ACC112 (cell line): ENCODE measurements around the gene LCOR.

Experiments
- H2AFZ ChIP-seq: fragments of 200-600 bp; sonication (generic); one replicate; pipeline ENCODE4 v1.6.0; 2017; ENCODE audit warnings: antibody characterized with exemption, low read length; ENCODE audit not compliant: unreplicated experiment
- H3K27ac ChIP-seq: fragments of 200-600 bp; sonication (generic); 2 replicates; pipeline ENCODE4 v1.5.1; 2014; ENCODE audit warnings: low read depth, mild to moderate bottlenecking, antibody characterized with exemption, low read length, moderate library complexity
- H3K27me3 ChIP-seq: fragments of 200-600 bp; sonication (generic); 2 replicates; pipeline ENCODE4 v1.6.1; 2014; ENCODE audit warnings: mild to moderate bottlenecking, antibody characterized with exemption, low read length, moderate library complexity, mixed read lengths; ENCODE audit not compliant: insufficient read depth
- H3K36me3 ChIP-seq: fragments of 200-600 bp; sonication (generic); 2 replicates; pipeline ENCODE4 v1.6.1; 2016; ENCODE audit warnings: mild to moderate bottlenecking, antibody characterized with exemption, low read length, moderate library complexity, mixed read lengths; ENCODE audit not compliant: insufficient read depth
- H3K4me1 ChIP-seq: fragments of 200-600 bp; sonication (generic); one replicate; pipeline ENCODE4 v1.6.1; 2016; ENCODE audit warnings: low read length, mixed read lengths; ENCODE audit not compliant: insufficient read depth, unreplicated experiment, control insufficient read depth
- H3K4me3 ChIP-seq: fragments of 200-600 bp; sonication (generic); 2 replicates; pipeline ENCODE4 v1.5.1; 2014; ENCODE audit warnings: mild to moderate bottlenecking, low read depth, low read length
- H3K79me2 ChIP-seq: fragments of 200-600 bp; sonication (generic); one replicate; pipeline ENCODE4 v1.6.0; 2016; ENCODE audit warnings: low read length; ENCODE audit not compliant: control insufficient read depth, unreplicated experiment, insufficient read depth

LCOR gene

DNA sequence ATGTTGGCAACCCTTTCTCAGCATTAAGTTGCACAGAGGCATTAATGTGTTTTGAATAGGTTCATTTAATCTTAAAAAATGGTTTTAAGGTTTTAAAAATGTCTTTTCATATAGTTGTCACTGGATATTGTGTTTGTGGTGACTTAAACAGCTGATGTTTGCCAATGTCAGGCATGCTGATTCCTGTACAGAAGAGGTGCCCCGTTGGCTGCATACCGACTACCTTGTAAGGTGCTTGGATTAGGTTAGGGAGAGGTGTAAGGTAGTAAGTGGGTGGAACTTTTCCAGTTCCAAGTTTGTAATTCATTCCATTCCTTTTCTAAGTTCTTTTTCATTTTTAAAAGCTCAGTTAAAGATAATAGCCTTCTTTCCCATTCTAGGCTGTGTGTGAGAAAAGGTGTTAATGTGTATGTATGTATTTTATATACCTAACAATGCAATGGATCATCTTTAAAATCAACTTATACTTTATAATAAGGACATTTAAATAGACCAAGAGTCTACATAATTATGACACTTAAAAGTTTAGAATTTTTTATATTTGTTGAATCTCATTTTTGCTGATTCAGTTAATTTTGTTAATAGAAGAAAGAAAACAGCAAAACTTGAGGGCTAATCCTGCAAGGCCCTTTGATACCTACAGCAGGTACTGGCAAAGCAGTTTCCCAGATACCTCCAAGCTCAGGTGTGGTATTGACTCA is 155.2 kb downstream of the LCOR start:
- peaks cover 14% of the 10 kb centered on the region for H3K4me1 ChIP-seq
- no peaks in the 10 kb centered on the region for H3K36me3 ChIP-seq
- H3K27me3 ChIP-seq: no peaks in the 10 kb centered on the region
- H3K27ac ChIP-seq: no peak overlapping the region
- no peaks in the 10 kb centered on the region for H3K79me2 ChIP-seq
- H3K4me3 ChIP-seq: no peak overlapping the region
- H2AFZ ChIP-seq: no peak overlapping the region

- H3K27me3 ChIP-seq: no peaks in the 10 kb centered on the region
- H3K4me3 ChIP-seq: no peak overlapping the region
- H3K27ac ChIP-seq: no peak overlapping the region
- no peaks in the 10 kb centered on the region for H3K79me2 ChIP-seq
- H2AFZ ChIP-seq: no peak overlapping the region
- no peaks in the 10 kb centered on the region for H3K36me3 ChIP-seq
- H3K4me1 ChIP-seq: peaks cover 14% of the 10 kb centered on the region
Observed at GRCh38 chr10:96987842-96988175, 155.7 kb downstream of the LCOR start.

GRCh38 chr10:96988426-96988825 is 156.3 kb downstream of the LCOR start:
- Histone ChIP-seq H3K27ac (no peak overlapping the region), H3K36me3 (no peaks in the 10 kb centered on the region), H3K79me2 (no peaks in the 10 kb centered on the region), H2AFZ (no peak overlapping the region), H3K27me3 (no peaks in the 10 kb centered on the region), H3K4me1 (peaks cover 14% of the 10 kb centered on the region), H3K4me3 (no peak overlapping the region)

DNA sequence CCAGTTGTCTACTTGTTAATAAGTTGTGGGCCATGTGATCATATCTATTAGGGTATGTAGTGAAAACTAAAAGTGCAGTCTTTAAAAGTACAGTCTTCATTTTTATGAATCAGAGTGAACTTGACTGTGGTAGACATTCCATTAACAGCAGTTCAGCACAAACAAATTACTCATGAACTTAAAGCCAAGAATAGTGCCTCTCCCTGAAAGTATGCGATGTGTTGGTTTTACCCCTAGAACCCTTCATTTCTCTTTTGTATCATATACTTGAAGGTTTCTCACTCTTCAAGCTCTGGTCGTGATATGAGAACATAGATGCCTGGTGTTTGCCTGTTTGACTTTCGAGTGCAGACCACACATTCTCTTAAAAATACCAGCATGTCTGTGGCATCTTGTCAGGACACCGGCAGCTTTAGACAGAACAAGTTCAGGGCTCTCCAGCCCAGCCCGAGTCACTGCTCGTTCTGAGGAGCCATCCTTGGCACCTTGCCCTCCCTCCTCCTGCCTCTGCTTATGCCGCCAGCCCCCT is 159.3 kb downstream of the LCOR start:
- Histone ChIP-seq H3K4me1 (peaks cover 14% of the 10 kb centered on the region), H2AFZ (no peak overlapping the region), H3K4me3 (peak overlapping the region; percentile 34; the same call in 1 of the 2 replicates), H3K27me3 (no peaks in the 10 kb centered on the region), H3K27ac (peak overlapping the region; percentile 17; the same call in 1 of the 2 replicates), H3K36me3 (no peaks in the 10 kb centered on the region), H3K79me2 (no peaks in the 10 kb centered on the region)

GRCh38 chr10:96992721-96993120 is 160.6 kb downstream of the LCOR start:
- no peaks in the 10 kb centered on the region for H3K79me2 ChIP-seq
- H2AFZ ChIP-seq: no peak overlapping the region
- H3K4me1 ChIP-seq: peaks cover 14% of the 10 kb centered on the region
- H3K36me3 ChIP-seq: no peaks in the 10 kb centered on the region
- no peak overlapping the region for H3K27ac ChIP-seq
- no peak overlapping the region for H3K4me3 ChIP-seq
- H3K27me3 ChIP-seq: no peaks in the 10 kb centered on the region

DNA sequence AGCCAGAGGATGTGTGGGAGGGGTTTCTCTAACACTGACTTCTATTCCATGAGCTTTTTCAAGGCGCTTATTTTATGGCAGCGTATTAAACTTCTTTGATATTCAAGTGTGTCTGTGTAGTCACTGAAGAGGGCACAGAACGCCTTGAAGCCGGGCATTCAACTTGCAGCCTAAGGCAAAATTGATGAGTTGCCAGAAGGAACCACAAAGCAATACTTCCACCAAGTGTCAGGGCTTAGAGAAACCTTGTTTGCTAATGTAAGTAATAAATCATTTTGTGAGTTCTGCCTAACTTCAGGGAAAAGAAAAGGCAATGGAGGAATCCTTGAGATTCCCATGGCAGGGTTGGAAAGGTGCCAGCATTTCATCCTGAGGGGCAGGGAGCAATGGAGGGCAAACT is 163.8 kb downstream of the LCOR start:
- Histone ChIP-seq H3K27me3 (no peaks in the 10 kb centered on the region), H3K27ac (no peak overlapping the region), H2AFZ (no peak overlapping the region), H3K4me1 (peaks cover 10% of the 10 kb centered on the region), H3K79me2 (no peaks in the 10 kb centered on the region), H3K36me3 (no peaks in the 10 kb centered on the region), H3K4me3 (no peak overlapping the region)

GRCh38 chr10:96996275-96996965 is 164.3 kb downstream of the LCOR start:
- Histone ChIP-seq H3K36me3 (no peaks in the 10 kb centered on the region), H3K4me1 (peaks cover 5% of the 10 kb centered on the region), H3K27ac (no peak overlapping the region), H3K79me2 (no peaks in the 10 kb centered on the region), H2AFZ (no peak overlapping the region), H3K4me3 (no peak overlapping the region), H3K27me3 (no peaks in the 10 kb centered on the region)

GRCh38 chr10:96998329-96998888 is 166.3 kb downstream of the LCOR start:
- H3K27me3 ChIP-seq: no peaks in the 10 kb centered on the region
- H3K27ac ChIP-seq: no peak overlapping the region
- no peak overlapping the region for H3K4me3 ChIP-seq
- no peaks in the 10 kb centered on the region for H3K79me2 ChIP-seq
- no peak overlapping the region for H2AFZ ChIP-seq
- no peaks in the 10 kb centered on the region for H3K4me1 ChIP-seq
- no peaks in the 10 kb centered on the region for H3K36me3 ChIP-seq

GRCh38 chr10:96999337-96999736 is 167.2 kb downstream of the LCOR start:
- H3K79me2 ChIP-seq: no peaks in the 10 kb centered on the region
- H3K4me3 ChIP-seq: no peak overlapping the region
- no peak overlapping the region for H2AFZ ChIP-seq
- H3K36me3 ChIP-seq: no peaks in the 10 kb centered on the region
- no peak overlapping the region for H3K27ac ChIP-seq
- no peaks in the 10 kb centered on the region for H3K27me3 ChIP-seq
- H3K4me1 ChIP-seq: no peaks in the 10 kb centered on the region

DNA sequence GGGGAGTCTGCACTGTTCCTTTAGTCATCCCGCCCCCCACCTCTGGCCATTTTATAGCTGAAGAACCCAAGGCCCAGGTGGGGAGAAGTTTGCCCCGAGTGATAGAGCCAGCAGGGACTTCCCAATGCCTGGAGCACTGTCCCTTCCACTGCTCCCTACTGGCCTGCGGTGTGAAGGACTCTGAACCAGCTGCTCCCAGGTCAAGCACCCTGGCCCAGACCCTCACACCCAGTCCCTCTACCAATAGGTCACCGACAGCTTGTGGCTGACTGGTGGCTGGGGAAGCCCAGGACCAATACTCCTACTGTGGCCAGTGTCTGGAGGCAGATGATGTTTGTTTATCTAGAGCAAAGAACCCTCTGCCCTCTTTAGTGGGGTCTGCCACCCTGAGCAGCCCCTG is 167.9 kb downstream of the LCOR start:
- H3K4me1 ChIP-seq: no peaks in the 10 kb centered on the region
- H3K27ac ChIP-seq: no peak overlapping the region
- H3K36me3 ChIP-seq: no peaks in the 10 kb centered on the region
- H3K79me2 ChIP-seq: no peaks in the 10 kb centered on the region
- H2AFZ ChIP-seq: no peak overlapping the region
- no peaks in the 10 kb centered on the region for H3K27me3 ChIP-seq
- H3K4me3 ChIP-seq: no peak overlapping the region
